ENCODE results near the gene SETMAR.
A peak's percentile ranks its signal among the peaks of the same experiment; 100 is the strongest.
"Not testable (repeated sequence)": the region's sequence is repeated elsewhere in the genome, so short reads cannot be mapped to it uniquely, and the experiment has no call there.

Gene SETMAR

DNA sequence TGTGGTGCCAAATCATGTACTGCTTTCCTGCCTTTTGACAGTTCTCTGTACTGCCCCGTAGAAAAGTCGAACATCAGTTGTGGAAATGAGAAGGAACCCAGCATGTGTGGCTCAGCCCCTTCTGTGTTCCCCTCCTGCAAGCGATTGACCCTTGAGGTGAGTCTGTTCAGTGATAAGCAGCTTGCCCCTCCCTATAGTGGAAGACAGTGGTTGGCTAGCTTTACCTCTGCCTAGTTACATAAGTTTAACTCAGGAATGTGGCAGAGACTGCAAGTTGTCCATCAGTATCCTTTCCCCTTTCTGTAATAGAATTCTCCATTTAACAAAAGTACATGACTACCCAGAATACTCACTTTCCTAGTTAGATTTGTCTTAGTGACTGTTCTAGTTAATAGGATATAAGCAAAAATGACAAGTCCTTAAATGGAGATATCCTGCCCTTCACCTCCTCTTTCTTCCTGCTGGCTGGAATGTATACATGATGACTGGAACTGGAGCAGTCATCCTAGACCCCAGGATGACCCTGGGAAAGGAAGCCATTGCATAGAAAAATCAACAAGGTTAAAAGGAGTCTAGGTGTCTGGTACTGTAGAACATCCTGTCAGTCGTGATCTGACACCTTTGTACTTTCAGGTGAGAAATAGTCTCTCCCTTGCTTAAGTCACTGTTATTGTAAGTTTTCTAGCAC lies 10.6 kb downstream of the SETMAR start:
- DNase-seq (ENCODE audit: low read depth): no peak

DNA sequence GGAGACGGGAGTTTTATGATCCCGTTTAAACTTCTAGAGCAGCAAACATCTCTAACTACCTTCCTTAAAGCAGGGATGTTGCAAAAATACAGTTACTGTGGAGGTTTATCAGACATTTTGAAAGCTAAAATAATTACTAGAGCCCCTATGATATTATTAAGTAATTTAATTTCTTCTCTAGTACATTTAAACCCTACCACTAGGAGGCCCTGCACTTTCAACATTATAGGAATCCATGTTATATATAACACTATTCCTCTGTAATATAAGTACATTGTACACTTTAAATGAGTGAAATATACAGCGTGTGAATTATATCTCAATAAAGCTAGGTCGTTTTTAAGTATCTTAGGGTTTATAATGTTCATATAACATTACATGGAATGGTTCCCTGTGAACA lies 11.5 kb downstream of the SETMAR start:
- no peak for DNase-seq (ENCODE audit: low read depth)

DNA sequence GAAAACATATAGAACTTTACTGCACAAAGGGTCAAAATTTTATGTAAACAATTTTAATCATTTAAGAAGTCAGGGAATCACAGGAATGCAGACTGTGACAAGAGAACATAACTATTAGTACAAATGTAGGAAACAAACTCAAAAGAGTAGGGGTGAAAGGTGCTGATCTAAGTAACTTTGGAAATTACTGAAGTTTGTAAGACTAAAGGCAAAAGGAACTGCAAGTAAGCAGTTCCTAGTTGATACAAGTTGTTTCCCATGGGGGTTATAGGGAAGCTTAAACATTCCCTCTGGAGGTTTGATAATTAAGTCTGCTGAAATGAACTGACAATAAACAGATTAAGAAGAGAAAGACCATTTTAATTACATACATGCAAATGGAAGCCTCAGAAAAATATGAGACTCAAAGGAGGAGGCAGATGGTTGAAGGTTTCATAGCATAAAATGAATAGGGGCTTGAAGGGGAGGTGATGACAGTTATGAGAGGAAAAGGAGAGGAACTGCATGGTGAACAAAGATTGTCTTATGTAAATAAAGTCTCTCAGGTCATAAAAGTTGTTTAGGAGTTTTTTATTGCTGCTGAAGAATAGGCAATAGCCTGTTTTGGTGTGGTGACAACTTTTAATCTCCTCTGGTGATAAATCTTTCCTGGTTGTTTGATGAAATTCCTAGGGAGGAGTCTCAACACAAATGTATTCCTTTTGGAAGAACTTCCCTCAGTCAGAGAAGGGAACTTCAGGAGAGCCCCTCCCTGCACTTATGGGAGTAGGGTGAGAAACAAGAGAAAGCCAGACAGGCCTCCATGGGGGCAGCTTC lies 17.1 kb downstream of the SETMAR start:
- no peak for DNase-seq (ENCODE audit: low read depth)

DNA sequence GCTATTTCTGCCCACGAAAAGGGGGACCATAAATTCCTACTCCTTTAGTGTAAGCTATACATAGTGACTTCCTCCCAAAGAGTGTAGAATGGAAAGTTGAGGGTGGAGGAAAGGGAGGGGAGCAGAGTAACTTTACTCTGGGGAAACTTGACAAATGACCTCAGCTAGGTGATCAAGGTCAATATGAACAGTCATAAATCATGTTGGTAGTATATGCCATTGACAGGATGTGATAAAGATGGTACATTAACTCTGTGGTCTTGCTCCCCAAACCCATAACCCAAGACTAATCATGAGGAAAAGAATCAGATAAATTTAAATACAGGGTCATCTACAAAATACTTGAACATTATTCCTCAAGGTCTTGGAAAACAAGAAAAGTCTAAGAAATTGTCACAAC lies 18.6 kb downstream of the SETMAR start:
- DNase-seq (ENCODE audit: low read depth): no peak

DNA sequence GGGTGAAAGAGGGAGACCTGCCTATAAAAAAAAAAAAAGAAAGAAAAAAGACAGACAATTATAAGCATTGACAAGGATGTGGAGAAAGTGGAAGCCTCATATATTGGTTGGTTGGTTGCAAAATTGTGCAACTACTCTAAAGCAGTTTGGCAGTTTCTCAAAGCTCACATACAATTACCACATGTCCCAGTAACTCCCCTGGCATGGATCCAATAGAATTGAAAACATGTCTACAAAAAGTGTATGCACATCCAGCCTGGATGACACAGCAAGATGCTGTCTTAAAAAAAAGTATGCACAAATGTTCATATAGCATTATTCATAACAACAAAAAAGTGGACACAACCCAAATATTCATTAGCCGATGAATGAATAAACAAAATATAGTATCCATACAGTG lies 19.5 kb downstream of the SETMAR start:
- DNase-seq (ENCODE audit: low read depth): no peak

DNA sequence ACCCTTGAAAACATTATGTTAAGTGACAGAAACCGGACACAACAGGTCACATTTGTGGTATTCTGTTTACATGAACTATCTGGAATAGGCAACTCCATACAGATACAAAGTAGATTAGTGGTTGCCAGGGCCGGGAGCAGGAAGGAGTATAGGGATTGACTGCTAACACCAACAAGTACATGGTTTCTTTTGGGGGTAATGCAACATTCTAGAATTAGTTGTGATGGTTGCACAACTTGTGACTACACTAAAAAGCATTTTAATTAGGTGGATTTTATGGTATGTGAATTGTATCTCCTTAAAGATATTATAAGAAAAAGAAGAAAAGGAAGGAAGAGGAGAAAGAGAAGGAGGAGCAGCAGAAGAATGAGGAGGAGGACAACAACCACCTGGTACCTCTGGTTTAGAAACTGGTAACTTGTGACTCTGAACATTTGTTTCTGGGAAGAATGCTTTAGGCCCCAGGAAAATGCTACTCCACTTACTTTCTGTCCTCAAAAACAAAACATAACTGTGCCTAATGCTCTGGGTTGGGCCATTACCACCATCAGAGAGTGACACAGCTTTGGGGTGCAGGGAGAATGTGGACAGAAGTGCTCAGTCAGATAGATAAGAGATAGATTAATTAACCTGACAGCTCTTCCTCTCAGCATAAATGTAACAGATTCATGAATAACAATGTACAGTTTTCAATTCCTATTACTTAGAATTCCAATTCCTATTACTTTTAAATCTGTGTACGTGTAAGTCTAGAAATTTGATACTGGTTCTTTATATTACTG lies 20.3 kb downstream of the SETMAR start:
- no peak for DNase-seq (ENCODE audit: low read depth)

DNA sequence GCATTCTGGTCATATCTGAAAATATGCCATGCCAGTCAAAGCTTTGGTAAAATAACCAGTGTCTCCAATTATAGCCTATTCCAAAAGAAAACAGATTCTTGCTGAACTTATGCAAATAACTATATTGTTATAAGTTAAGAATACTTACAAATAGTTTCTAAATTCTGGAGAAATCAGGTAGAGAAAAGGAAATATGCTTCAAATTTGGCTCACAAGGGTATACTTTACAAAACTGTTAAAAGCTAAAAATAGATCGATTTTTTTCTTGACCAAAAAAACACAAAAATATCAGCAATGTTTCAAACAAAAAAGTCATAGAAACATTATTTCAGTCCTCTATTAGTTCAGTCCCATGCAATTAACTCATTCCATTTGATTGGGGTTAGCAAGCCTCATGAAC lies 23.7 kb downstream of the SETMAR start:
- DNase-seq (ENCODE audit: low read depth): no peak

DNA sequence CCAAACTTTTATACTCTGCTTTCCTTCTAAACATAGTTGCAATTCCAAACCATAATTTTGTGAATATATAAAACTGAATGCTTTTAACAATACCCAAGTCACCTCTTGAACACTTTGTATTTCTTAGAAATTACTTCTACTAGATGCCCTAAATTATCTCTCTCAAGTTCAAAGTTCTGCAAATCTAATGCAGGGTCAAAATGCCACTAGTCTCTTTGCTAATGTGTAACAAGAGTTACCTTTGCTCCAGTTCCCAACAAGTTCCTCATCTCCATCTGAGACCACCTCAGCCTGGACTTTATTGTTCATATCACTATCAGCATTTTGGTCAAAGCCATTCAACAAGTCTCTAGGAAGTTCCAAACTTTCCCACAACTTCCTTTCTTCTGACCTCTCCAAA lies 26.6 kb downstream of the SETMAR start:
- not testable (repeated sequence) for DNase-seq (ENCODE audit: low read depth)

DNA sequence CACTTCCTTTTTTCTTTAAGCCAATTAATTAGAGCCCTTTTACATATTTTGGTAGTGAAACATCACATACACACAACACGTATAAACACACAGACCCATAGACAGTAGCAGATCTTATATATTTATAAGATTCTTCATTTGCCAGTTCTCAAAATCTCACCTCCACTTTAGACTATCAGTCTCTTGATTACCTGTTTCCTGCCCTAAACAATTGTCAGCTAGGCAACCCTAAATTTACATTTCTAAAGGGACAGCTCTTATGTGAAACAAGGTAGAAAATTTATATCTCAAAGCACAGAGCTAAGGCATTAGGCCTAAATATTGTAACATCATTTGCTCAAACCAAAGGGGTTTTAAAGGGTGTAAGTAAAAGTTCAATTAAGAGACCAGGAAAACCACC lies 28.9 kb downstream of the SETMAR start:
- DNase-seq (ENCODE audit: low read depth): no peak

DNA sequence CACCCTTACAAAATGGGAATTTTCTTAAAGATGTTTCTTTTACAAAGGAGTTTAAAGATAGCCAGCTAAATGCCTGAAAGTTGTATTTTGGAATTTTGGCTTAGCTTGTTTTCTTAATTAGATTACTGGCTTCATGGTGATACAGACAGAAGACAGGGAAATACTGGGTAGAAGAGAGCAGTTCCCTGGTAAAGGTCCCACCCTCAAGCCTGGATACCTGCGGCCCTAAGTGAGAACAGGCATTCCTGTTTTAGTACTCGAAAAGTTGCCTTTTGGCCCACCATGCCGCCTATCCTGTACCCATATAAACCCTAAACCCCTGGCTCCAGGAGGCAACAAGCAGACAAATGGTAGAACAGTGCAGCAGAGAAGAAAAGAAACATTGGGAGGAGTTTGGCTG lies 29.4 kb downstream of the SETMAR start:
- DNase-seq (ENCODE audit: low read depth): no peak

DNA sequence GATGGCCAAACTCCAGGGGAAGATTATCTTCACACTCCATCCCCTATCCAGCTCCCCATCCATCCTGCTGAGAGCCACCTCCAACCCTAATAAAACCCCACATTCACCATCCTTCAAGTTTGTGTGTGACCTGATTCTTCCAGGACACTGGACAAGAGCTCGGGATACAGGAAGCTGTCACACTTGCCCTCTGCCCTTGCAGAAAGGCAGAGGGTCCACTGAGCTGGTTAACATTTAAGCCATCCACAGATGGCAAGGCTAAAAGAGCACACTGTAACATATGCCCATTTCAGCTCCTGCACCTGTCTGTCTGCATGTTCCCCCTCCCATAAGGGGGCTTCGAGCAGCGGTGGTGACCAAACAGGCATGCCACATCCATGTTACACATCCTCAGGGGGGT lies 29.8 kb downstream of the SETMAR start:
- DNase-seq (ENCODE audit: low read depth): no peak

DNA sequence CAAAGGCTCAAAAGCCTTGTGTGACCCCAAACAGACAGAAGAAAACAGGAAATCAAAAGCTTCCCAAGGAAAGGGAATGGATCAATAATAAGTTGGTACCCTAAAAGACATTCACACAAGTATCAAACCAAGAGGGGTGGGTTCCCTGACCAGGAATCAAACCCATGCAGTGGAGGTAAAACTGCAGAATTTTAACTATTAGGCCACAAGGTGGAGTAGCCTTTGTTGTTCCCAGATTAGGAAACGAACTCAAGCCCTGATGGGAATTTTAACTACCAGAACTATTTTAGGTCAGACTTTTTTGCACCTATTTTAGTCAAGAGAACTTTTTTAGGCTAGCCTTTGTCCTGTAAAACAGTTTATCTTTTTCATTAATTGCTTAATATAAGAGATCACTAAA lies 31.4 kb downstream of the SETMAR start:
- no peak for DNase-seq (ENCODE audit: low read depth)

DNA sequence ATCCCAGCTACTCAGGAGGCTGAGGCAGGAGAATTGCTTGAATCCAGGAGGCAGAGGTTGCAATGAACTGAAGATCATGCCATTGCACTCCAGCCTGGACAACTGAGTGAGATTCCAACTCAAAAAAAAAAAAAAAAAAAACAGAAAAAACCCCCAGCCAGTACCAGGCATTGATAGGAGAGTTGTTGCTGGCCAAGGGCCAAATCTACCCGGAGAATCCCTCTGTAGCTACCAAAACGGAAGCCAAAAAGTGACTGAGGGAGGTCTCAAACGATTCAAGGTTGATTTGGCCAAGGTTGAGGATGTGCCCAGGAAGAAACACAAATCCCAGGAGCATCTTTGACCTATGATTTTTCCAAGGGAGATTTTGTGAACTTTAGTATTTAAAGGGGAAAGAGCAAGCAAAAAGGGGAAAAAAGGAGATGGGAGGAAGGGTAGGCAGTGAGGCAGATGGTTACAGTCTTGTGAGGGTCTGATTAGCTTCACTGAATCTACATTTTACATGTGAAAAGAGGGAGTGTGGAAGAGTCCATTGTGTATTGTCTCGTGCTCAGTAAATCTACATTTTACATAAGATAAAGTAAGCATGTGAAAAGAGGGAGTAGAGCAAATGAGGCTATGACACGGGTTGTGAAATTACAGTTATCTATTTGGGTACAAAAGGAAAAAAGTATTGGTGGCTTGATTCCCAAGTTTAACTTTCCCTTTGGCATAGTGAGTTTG lies 32.8 kb downstream of the SETMAR start:
- no peak for DNase-seq (ENCODE audit: low read depth)

DNA sequence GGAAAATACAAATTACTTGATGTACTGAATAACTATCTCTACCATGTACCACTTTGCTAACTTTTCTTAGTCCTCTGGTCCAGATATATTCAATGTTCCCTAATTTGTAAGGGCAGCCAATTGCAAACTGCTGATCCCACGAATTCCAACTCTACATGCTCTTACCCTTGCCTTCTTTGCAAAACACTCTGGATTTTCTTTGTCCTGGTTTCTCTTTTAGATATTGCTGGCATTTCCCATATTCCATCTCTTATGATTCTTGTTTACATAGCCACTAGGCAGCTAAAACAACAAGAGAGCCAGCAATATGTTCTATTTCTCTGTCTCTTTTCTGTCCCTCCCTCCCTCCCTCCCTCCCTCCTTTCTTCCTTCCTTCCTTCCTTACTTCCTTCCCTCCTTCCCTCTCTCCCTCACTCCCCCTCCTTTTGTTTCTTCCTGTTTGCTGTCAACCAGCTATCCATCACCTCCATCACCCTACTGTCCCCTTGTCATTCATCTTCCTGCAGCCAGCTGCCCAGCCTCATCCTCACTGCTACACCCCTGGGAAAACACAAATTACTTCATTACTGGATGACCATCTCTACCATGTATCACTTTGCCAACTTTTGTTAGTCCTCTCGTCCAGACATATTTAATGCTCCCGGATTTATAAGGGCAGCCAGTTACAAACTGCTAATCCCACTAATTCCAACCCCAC lies 33.8 kb downstream of the SETMAR start:
- no peak for DNase-seq (ENCODE audit: low read depth)

DNA sequence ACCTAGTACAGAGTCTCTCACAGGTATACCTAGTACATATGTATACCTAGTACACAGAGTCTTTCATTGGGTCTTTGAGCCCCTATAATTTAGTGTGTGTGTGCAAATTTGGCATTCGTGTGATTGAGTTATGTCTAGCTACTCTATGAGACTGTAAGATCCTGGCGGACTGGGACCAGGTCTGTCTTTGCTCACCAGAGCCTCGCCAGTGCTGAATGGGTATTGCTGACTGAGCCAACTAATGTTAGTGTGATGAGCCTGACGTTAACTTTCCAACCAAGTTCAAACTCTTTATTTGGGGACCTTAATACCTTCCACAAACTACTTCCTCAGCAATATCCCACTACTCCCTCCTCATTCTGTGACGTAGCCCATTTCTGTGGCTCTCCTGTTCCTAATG lies 35.6 kb downstream of the SETMAR start:
- no peak for DNase-seq (ENCODE audit: low read depth)

DNA sequence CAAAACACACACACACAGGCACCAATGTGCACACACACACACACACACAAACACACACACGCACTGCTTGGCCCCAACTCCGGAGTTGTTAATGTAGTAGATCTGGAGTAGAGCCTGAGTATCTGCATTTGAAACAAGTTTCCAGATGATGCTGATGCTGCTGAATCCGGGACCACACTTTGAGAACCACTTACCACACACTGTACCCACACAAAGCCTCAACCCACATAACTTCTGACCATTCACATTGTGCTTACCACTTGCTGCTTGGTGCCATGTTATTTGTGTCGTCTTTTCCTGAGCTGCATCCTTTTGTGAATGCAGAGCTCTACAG lies 36.9 kb downstream of the SETMAR start:
- DNase-seq (ENCODE audit: low read depth): no peak

DNA sequence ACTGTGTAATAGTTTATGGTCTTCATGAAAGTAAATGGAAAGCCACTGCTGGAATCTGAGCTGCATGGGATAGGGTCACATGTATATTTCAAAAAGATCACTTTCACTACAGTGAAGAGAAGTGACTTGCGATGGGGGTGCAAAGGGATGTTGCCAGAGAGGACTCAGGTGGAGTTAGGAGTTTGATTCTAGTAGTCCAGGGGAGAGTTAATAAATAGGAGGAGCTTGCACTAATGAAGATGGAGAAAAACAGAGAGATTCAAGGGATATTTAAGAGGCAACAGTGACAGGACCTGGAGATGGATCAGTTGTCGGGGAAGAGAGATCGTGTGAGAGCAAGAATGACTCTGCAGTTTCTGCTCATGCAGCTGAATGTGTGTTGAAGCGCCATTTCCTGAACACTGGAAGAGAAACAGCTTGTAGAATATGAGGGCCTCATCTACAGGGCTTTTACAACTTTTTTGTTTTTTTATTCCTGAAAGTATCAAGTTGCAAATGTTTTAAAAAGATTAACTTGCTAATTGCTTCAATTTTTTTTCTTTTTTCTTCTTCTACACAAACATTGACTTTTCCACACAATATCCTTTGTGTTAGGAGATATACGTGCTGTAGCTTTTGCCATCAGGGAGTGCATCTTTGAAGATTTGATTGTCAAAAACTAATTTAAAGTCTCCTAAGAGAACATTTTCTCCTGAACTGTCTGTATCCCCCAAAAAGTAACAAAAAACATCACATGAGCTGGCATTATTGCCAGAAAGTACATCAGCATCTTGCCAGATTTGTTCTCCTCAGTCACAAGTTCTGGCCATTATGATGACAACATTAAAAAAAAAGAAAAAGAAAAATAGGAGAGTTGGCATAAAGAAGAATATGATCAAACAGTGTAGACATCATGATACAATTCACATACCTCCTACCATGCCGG lies 37.5 kb downstream of the SETMAR start:
- DNase-seq (ENCODE audit: low read depth): no peak

DNA sequence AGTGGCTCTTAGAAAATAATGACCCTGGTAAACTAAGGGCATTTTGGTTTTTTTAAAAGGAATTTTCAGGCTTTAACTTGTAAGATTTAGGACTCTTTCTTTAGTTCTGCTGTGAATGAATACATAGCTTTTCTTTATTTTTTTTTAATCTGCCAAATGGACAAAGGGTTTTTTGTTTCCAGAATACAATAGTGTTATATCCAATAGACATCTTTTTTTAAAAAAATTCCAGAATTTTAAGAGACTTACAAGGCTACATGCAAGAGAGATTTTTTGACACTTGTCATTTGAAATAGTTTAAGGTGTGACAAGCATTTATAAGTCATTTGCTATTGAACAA lies 38.1 kb downstream of the SETMAR start:
- DNase-seq (ENCODE audit: low read depth): no peak

DNA sequence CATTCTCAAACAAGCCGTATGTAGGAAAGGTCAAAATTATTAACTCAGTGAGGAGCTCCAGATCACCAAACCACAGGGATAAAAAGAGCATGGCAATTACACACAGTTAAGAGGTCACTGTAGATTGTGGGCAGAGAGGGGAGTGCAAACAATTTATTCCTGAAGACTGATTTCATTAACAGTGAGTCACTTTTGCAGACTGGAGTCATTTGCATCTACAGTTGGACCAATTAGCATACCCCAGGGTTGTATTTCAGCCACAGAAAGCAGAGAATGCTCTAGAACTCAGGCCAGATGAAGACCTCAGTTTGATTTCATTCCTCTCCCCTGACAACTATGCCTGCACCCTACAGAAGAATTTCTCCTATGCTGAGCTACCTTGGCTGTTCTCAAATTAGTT lies 40.1 kb downstream of the SETMAR start:
- DNase-seq (ENCODE audit: low read depth): no peak

DNA sequence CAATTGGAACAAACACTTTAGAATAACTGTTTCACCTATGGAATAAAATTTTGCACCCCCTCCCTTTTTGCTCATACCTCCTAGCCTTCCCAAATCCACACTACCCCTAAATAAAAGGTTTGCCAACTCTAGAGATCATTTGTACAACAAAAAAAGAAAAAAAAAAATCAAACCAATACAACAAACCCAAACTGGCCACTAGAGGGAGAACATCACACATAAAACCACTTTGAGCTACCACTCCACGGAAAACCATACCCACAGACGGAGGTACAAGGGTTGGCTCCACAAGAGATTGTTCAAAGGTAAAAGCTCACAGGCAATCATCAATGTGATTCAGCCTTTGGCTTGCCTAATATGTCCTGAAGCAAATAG lies 47.6 kb downstream of the SETMAR start:
- peak; percentile 29 for DNase-seq (ENCODE audit: low read depth)
